Immature natural killer cell (primary cell): ENCODE data around the gene RELL2. TPM values are rescaled to one million over a fixed set of nuclear protein-coding genes. Genes with fewer than 3 reads are reported as not detected.

Experiments
- DNase-seq, 3 donors: peaks; one replicate each; pipeline ENCODE4 v3.0.0; 2022; ENCODE audit warnings: mixed read lengths in 1 of 3
- H3K27ac Mint-ChIP-seq, 6 donors: one replicate each; pipeline ENCODE4 v1.8.0; 2020; ENCODE audit warnings: mixed read lengths in 6 of 6, mild to moderate bottlenecking in 5 of 6, inconsistent platforms in 4 of 6, moderate library complexity in 3 of 6
- H3K27me3 Mint-ChIP-seq, 3 donors: one replicate each; pipeline ENCODE4 v1.8.0; 2020 to 2021; ENCODE audit warnings: low read depth in 3 of 3, mild to moderate bottlenecking in 3 of 3, mixed read lengths in 3 of 3, moderate library complexity in 3 of 3, inconsistent platforms in 1 of 3
- H3K36me3 Mint-ChIP-seq, 3 donors: one replicate each; pipeline ENCODE4 v1.8.0; 2020; ENCODE audit warnings: mixed read lengths in 3 of 3, inconsistent platforms in 2 of 3, mild to moderate bottlenecking in 2 of 3
- H3K4me1 Mint-ChIP-seq, 2 donors: one replicate each; pipeline ENCODE4 v1.8.0; 2020; ENCODE audit warnings: inconsistent platforms in 2 of 2, mild to moderate bottlenecking in 2 of 2, mixed read lengths in 2 of 2, moderate library complexity in 1 of 2
- H3K4me3 Mint-ChIP-seq, 5 donors: one replicate each; pipeline ENCODE4 v1.8.0; 2020; ENCODE audit warnings: mild to moderate bottlenecking in 5 of 5, mixed read lengths in 5 of 5, inconsistent platforms in 3 of 5, moderate library complexity in 3 of 5
- H3K9me3 Mint-ChIP-seq, 6 donors: one replicate each; pipeline ENCODE4 v1.8.0; 2020; ENCODE audit warnings: mild to moderate bottlenecking in 6 of 6, mixed read lengths in 6 of 6, inconsistent platforms in 4 of 6, moderate library complexity in 3 of 6
- polyA plus RNA-seq, 3 donors: library from polyadenylated mRNA; unstranded; fragments of 300-500 nt; fragmentation: Illumina TruSeq; gene quantifications; one replicate each; pipeline ENCODE4 v1.2.3, GENCODE V29; 2021

The RELL2 gene
- polyA plus RNA-seq, 3 donors from 2014 or later: 1.0 to 3.1 (median 1.5) TPM

- Mint-ChIP-seq H3K4me3 (peak overlapping the region; percentile 68 to 89 (median 78)), H3K27ac (peak overlapping the region; percentile 56 to 88 (median 72))
Measured at GRCh38 chr5:141681295-141681694, 44.5 kb downstream of the RELL2 start.

DNA sequence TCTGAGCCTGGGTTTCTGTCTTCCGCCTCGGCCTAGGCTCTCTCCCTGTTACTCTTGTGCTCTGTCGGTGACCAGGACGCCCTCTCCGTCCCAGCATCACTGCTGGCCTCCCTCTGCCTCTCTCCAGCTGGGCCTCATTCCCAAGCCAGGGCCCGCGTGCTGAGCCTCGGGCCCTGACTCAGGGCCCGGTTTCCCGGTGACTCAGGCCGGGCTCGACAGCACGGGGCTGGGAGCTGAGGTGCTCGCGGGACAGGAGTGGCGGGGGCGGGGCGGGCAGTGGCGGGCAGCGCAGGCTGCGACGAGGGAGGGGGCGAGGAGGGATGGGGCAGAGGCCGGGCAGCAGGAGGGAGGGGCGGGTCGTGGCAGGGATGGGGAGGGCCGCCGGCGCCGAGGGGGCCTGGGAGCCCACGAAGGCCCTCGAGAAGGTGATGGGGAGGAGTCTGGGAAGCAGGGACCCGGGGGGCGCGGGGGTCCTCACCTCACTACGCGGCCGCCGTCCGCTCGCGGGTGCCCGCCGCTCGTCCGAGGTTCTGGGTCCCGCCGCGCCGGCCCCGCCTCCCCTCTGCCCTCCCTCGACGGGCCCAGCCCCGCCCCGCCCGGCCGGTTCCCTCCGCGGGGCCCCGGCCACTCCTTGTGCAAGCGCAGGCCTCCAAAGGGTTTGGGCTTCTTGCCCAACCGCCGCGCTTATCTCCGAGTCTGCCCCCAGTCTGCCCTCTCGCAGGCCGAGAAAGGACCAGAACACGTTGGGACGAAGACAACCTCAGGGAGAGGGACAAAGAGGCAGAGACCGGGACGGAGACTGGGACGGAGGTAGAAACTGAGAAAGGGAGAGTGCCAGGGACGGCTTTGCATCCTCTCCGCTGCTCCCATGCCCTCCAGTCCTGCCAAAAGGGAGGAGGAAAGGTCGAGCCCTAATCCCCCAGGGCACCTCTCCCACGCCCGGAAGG is 45.2 kb downstream of the RELL2 start, which contains the start of gene ARAP3:
Gene ARAP3 (minus strand): TSS at position 536 of the 947 bp plus-strand sequence. CDS start 1,744 bp downstream, outside the sequence.
- Mint-ChIP-seq H3K4me1 (peaks cover 28 to 38% of the 10 kb centered on the region in 2 donors), H3K9me3 (no peaks in the 10 kb centered on the region), H3K36me3 (peaks cover 0 to 3% (median 0%) of the 10 kb centered on the region in 3 donors), H3K4me3 (peak within 1 kb of the TSS; percentile 88 to 94 (median 89)), H3K27me3 (peaks cover 8 to 15% (median 11%) of the 10 kb centered on the region in 3 donors), H3K27ac (peak within 1 kb of the TSS; percentile 85 to 98 (median 90))
- DNase-seq: peak; percentile 40 to 52 (median 48)

More at GRCh38 chr5:141681295-141681694, 44.5 kb downstream of the RELL2 start:
- Mint-ChIP-seq H3K4me1 (peaks cover 28 to 38% of the 10 kb centered on the region in 2 donors), H3K9me3 (no peaks in the 10 kb centered on the region), H3K36me3 (peaks cover 0 to 3% (median 0%) of the 10 kb centered on the region in 3 donors), H3K27me3 (peaks cover 8 to 15% (median 11%) of the 10 kb centered on the region in 3 donors)
- no peak for DNase-seq

- no peak for DNase-seq
- H3K4me3 Mint-ChIP-seq: peak overlapping the region; percentile 55 to 94 (median 89)
- peaks cover 8 to 15% (median 9%) of the 10 kb centered on the region in 3 donors for H3K27me3 Mint-ChIP-seq
- H3K4me1 Mint-ChIP-seq: peaks cover 28 to 38% of the 10 kb centered on the region in 2 donors
- no peaks in the 10 kb centered on the region for H3K36me3 Mint-ChIP-seq
- peak overlapping the region; percentile 50 to 98 (median 88) for H3K27ac Mint-ChIP-seq
- no peaks in the 10 kb centered on the region for H3K9me3 Mint-ChIP-seq
Measured at GRCh38 chr5:141683596-141684141, 46.9 kb downstream of the RELL2 start.

DNA sequence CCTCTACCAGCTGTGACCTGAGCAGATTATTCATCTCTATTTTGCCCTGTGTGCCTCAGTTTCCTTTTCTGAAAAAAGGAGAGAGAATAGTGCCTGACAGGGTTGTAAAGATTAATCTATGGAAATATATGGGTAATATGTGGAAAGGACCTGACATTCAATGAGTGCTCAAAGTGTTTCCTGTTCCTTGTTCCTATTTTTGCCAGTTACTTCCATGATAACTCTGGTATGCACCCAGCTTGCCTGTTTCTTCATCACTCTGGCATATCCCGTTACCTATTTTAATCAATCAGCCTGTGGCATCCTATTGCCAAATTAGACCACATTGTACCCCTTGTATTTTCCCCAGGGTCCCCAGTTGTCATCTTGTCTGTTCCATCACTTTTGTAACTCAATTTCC is 48.8 kb downstream of the RELL2 start:
- Mint-ChIP-seq H3K36me3 (no peaks in the 10 kb centered on the region), H3K4me3 (peak overlapping the region in 1 of 5 donors; percentile 10), H3K4me1 (peaks cover 28 to 36% of the 10 kb centered on the region in 2 donors), H3K27me3 (peaks cover 7 to 18% (median 8%) of the 10 kb centered on the region in 3 donors), H3K27ac (peak overlapping the region in 3 of 6 donors; percentile 34 to 69 (median 41)), H3K9me3 (no peaks in the 10 kb centered on the region)
- no peak for DNase-seq

DNA sequence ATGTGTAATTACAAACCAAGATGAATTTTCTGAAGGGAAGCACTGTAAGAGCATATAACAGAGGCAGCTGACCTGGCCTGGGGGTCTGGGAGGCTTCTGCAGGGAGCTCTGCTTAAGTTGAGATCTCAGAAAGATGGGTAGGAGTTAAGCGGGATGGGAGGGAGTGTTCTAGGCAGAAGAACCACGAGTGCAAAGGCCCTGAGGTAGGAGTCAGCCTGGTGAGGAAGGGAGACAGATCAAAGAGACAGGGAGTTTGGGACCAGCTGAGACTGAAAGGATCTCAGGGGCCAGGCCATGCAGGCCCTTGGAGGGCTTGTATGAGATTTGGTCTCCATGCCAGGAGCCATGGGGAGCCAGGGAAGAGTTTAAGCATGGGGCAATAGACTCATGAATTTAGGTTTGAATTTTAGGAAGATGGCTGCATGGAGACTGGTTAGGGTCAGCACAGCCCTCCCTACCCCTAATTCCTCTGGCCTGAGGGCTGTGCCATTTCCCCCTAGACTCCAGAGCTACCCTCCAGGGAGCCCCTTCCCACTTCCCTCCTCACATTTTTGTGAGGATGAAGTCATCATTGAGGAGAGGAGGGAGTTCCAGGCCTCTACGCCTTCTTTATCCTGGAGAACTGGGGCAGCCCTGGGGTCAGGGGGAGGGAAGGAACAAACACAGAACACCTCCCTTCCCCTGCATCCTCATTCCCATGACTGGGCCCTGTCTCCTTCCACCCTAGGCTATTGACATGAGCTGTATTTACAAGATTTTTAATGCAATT is 50.0 kb downstream of the RELL2 start:
- Mint-ChIP-seq H3K27me3 (peaks cover 7 to 13% (median 12%) of the 10 kb centered on the region in 3 donors), H3K9me3 (no peaks in the 10 kb centered on the region), H3K4me3 (no peak overlapping the region), H3K27ac (peak overlapping the region in 1 of 6 donors; percentile 2), H3K4me1 (peaks cover 20 to 27% of the 10 kb centered on the region in 2 donors), H3K36me3 (no peaks in the 10 kb centered on the region)
- no peak for DNase-seq

Other genes with a start within 250 kb of the RELL2 start
- gene PCDHGB4, start 249.3 kb upstream of the RELL2 start, polyA plus RNA-seq: under 1 TPM in 1 of 3 donors, not detected in 2; 0.13 TPM
- under 1 TPM in 1 of 3 donors, not detected in 2; 0.07 TPM for gene PCDHGA8, start 244.4 kb upstream of the RELL2 start, polyA plus RNA-seq
- gene PCDHGB5, start 239.1 kb upstream of the RELL2 start, polyA plus RNA-seq: 1 to 10 TPM in 2 of 3 donors, under 1 TPM in 1; 0.36 to 2.1 (median 2.0) TPM
- gene PCDHGA9, start 234.2 kb upstream of the RELL2 start, polyA plus RNA-seq: under 1 TPM in 1 of 3 donors, not detected in 2; 0.04 TPM
- gene PCDHGB6, start 229.0 kb upstream of the RELL2 start, polyA plus RNA-seq: 1 to 10 TPM in 1 of 3 donors, under 1 TPM in 1, not detected in 1; 0.38 to 1.9 TPM
- gene PCDHGA10, start 224.0 kb upstream of the RELL2 start, polyA plus RNA-seq: under 1 TPM in 1 of 3 donors, not detected in 2; 0.43 TPM
- gene PCDHGB7, start 219.3 kb upstream of the RELL2 start, polyA plus RNA-seq: under 1 TPM in 1 of 3 donors, not detected in 2; 0.13 TPM
- gene PCDHGA11, start 215.9 kb upstream of the RELL2 start, polyA plus RNA-seq: under 1 TPM in 1 of 3 donors, not detected in 2; 0.11 TPM
- under 1 TPM in 1 of 3 donors, not detected in 2; 0.25 TPM for gene PCDHGA12, start 206.5 kb upstream of the RELL2 start, polyA plus RNA-seq
- 1 to 10 TPM in 1 of 3 donors, under 1 TPM in 2; 0.63 to 1.3 (median 0.77) TPM for gene PCDHGC3, start 161.0 kb upstream of the RELL2 start, polyA plus RNA-seq
- gene PCDHGC4, start 152.0 kb upstream of the RELL2 start, polyA plus RNA-seq: not detected
- gene PCDHGC5, start 147.9 kb upstream of the RELL2 start, polyA plus RNA-seq: not detected
- 100 to 1,000 TPM; 108 to 187 (median 123) TPM for gene DIAPH1, start 18.0 kb upstream of the RELL2 start, polyA plus RNA-seq
- gene HDAC3, start 148 bp upstream of the RELL2 start, polyA plus RNA-seq: 100 to 1,000 TPM in 1 of 3 donors, 10 to 100 TPM in 2; 71.5 to 140 (median 80.6) TPM
- gene FCHSD1, start 14.4 kb downstream of the RELL2 start, polyA plus RNA-seq: 10 to 100 TPM in 2 of 3 donors, 1 to 10 TPM in 1; 5.9 to 14.7 (median 10.9) TPM
- 1 to 10 TPM in 1 of 3 donors, under 1 TPM in 1, not detected in 1; 0.68 to 1.3 TPM for gene ARAP3, start 45.2 kb downstream of the RELL2 start, polyA plus RNA-seq
- gene PCDH1, start 241.4 kb downstream of the RELL2 start, polyA plus RNA-seq: 10 to 100 TPM; 19.0 to 26.7 (median 21.8) TPM